Vagina (tissue), 2 donors: Measurements from ENCODE around the gene AKT1S1. TPM values are rescaled to one million over a fixed set of nuclear protein-coding genes. Genes with fewer than 3 reads are reported as not detected.

ENCODE experiments used
- DNase-seq, 2 donors: peaks; one replicate each; pipeline ENCODE4 v3.0.0-alpha.2; 2017; ENCODE audit errors: extremely low spot score in 2 of 2
- H3K27ac ChIP-seq: fragments of 200-600 bp; sonication (generic); one replicate; pipeline ENCODE4 v1.5.1; 2019
- H3K27me3 ChIP-seq: fragments of 200-600 bp; sonication (generic); one replicate; pipeline ENCODE4 v1.5.1; 2019
- H3K36me3 ChIP-seq, 2 donors: fragments of 200-600 bp; sonication (generic); one replicate each; pipeline ENCODE4 v1.5.1; 2017 to 2019
- H3K4me1 ChIP-seq: fragments of 200-600 bp; sonication (generic); one replicate; pipeline ENCODE4 v1.5.1; 2019
- H3K4me3 ChIP-seq, 2 donors: fragments of 200-600 bp; sonication (generic); 1 replicate in 1 of 2; 2 replicates in 1 of 2; pipeline ENCODE4 v1.5.1; 2016 to 2019
- H3K9me3 ChIP-seq: fragments of 200-600 bp; sonication (generic); one replicate; pipeline ENCODE4 v1.5.1; 2019
- POLR2A ChIP-seq, 2 donors: fragments of 450-650 bp; IDR thresholded peaks; one replicate each; pipeline ENCODE4 v1.6.1; 2017; ENCODE audit warnings: antibody characterized with exemption in 2 of 2, mild to moderate bottlenecking in 2 of 2, moderate library complexity in 2 of 2
- POLR2AphosphoS5 ChIP-seq, 2 donors: sonication (generic); formaldehyde crosslinking; IDR thresholded peaks; one replicate each; pipeline ENCODE4 v1.9.0; 2017; ENCODE audit warnings: antibody characterized with exemption in 2 of 2, mild to moderate bottlenecking in 2 of 2, low read depth in 1 of 2; ENCODE audit not compliant: insufficient read depth in 1 of 2
- intact Hi-C: fragments of 100-400 bp; cut with DNase I; formaldehyde crosslinking; loops from one replicate; pipeline ENCODE4 v1.15.1; 2023
- total RNA-seq: library from RNA; depleted of rRNA; stranded (reverse); fragments of >200 nt; gene quantifications from one replicate; pipeline ENCODE4 v1.2.3, GENCODE V29; 2016
- TF ChIP-seq, protein P1 (sequence below), 3 experiments: fragments of 450-650 bp in 2 of 3; fragments of 200-600 bp in 1 of 3; sonication (generic) in 1 of 3; IDR thresholded peaks; one replicate each; pipeline ENCODE4 v1.5.1; 2017 to 2019; ENCODE audit warnings: antibody characterized with exemption in 3 of 3, mild to moderate bottlenecking in 2 of 3, moderate library complexity in 2 of 3

AKT1S1 gene
- total RNA-seq, 1 donor from 2014 or later: 16.9 TPM

GRCh38 chr19:49831592-49831991 is 45.6 kb downstream of the AKT1S1 start:
- H3K4me3 ChIP-seq: no peak overlapping the region
- no peak for DNase-seq
- H3K36me3 ChIP-seq: peaks cover 3 to 66% of the 10 kb centered on the region in 2 donors
- H3K27me3 ChIP-seq: no peaks in the 10 kb centered on the region
- no peak overlapping the region for H3K27ac ChIP-seq
- H3K9me3 ChIP-seq: no peaks in the 10 kb centered on the region
- intact Hi-C loops: no loop called here
- H3K4me1 ChIP-seq: no peaks in the 10 kb centered on the region
- TF ChIP-seq POLR2A (IDR thresholded peaks at IDR 0.05) (no peak), POLR2AphosphoS5 (IDR thresholded peaks at IDR 0.05; ENCODE audit: insufficient read depth in 1 of 2, low read depth in 1 of 2) (no peak)
- TF ChIP-seq, protein P1, sequence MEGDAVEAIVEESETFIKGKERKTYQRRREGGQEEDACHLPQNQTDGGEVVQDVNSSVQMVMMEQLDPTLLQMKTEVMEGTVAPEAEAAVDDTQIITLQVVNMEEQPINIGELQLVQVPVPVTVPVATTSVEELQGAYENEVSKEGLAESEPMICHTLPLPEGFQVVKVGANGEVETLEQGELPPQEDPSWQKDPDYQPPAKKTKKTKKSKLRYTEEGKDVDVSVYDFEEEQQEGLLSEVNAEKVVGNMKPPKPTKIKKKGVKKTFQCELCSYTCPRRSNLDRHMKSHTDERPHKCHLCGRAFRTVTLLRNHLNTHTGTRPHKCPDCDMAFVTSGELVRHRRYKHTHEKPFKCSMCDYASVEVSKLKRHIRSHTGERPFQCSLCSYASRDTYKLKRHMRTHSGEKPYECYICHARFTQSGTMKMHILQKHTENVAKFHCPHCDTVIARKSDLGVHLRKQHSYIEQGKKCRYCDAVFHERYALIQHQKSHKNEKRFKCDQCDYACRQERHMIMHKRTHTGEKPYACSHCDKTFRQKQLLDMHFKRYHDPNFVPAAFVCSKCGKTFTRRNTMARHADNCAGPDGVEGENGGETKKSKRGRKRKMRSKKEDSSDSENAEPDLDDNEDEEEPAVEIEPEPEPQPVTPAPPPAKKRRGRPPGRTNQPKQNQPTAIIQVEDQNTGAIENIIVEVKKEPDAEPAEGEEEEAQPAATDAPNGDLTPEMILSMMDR (IDR thresholded peaks at IDR 0.05): no peak

DNA sequence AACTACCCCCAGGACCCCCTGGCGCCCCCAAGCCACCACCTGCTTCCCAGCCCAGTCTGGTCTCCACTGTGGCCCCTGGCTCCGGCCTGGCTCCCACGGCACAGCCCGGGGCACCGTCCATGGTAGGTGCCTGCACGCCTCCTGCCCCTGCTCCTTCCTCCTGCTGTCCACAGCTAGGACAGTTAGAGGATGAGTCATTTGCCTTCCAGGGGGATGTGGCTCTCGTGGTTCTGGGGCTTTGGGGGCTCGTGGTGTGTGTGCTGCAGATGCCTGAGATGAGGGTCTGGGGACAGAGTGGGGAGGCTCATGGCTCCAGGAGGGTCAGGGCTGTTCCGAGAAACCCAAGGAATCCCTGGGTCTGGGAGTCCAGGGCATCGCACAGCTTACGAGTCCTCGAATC is 46.4 kb downstream of the AKT1S1 start:
- Histone ChIP-seq H3K4me3 (no peak overlapping the region), H3K4me1 (no peaks in the 10 kb centered on the region), H3K9me3 (no peaks in the 10 kb centered on the region), H3K36me3 (peaks cover 3 to 58% of the 10 kb centered on the region in 2 donors), H3K27me3 (no peaks in the 10 kb centered on the region), H3K27ac (no peak overlapping the region)
- DNase-seq: no peak
- TF ChIP-seq, protein P1 (IDR thresholded peaks at IDR 0.05): no peak
- no peak for TF ChIP-seq POLR2A (IDR thresholded peaks at IDR 0.05)
- no peak for TF ChIP-seq POLR2AphosphoS5 (IDR thresholded peaks at IDR 0.05; ENCODE audit: insufficient read depth in 1 of 2, low read depth in 1 of 2)
- intact Hi-C loops: no loop called here

DNA sequence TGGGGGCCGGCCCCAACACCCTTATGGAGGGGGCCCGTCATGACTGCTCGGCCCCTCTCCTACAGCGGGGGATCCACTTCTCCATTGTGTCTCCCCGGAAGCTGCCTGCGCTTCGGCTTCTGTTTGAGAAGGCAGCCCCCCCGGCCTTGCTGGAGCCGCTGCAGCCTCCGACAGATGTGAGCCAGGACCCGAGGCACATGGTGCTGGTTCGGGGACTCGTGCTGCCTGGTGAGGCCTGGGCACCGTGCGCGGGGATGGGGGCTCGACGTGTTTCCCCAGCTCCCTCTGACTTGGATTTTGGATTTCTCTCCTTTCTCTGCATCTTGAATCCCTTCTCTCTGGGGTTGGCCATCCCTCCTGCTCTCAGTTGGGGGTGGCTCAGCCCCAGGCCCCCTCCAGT is 47.4 kb downstream of the AKT1S1 start:
- Histone ChIP-seq H3K27me3 (no peaks in the 10 kb centered on the region), H3K36me3 (peaks cover 3 to 48% of the 10 kb centered on the region in 2 donors), H3K4me3 (no peak overlapping the region), H3K27ac (no peak overlapping the region), H3K4me1 (no peaks in the 10 kb centered on the region), H3K9me3 (no peaks in the 10 kb centered on the region)
- intact Hi-C loops: no loop called here
- no peak for DNase-seq
- no peak for TF ChIP-seq POLR2A (IDR thresholded peaks at IDR 0.05)
- TF ChIP-seq POLR2AphosphoS5 (IDR thresholded peaks at IDR 0.05; ENCODE audit: insufficient read depth in 1 of 2, low read depth in 1 of 2): no peak
- TF ChIP-seq, protein P1 (IDR thresholded peaks at IDR 0.05): no peak

- no peaks in the 10 kb centered on the region for H3K9me3 ChIP-seq
- TF ChIP-seq POLR2A (IDR thresholded peaks at IDR 0.05) (no peak), POLR2AphosphoS5 (IDR thresholded peaks at IDR 0.05; ENCODE audit: insufficient read depth in 1 of 2, low read depth in 1 of 2) (no peak)
- TF ChIP-seq, protein P1 (IDR thresholded peaks at IDR 0.05): no peak
- intact Hi-C loops: no loop called here
- H3K4me3 ChIP-seq: no peak overlapping the region
- no peaks in the 10 kb centered on the region for H3K4me1 ChIP-seq
- peaks cover 3 to 42% of the 10 kb centered on the region in 2 donors for H3K36me3 ChIP-seq
- DNase-seq: no peak
- H3K27ac ChIP-seq: no peak overlapping the region
- H3K27me3 ChIP-seq: no peaks in the 10 kb centered on the region
Measured at GRCh38 chr19:49829200-49829599, 48.0 kb downstream of the AKT1S1 start.

GRCh38 chr19:49827034-49827433 is 50.1 kb downstream of the AKT1S1 start:
- TF ChIP-seq, protein P1 (IDR thresholded peaks at IDR 0.05): no peak
- TF ChIP-seq POLR2A (IDR thresholded peaks at IDR 0.05) (no peak), POLR2AphosphoS5 (IDR thresholded peaks at IDR 0.05; ENCODE audit: insufficient read depth in 1 of 2, low read depth in 1 of 2) (no peak)
- intact Hi-C loops: no loop called here
- Histone ChIP-seq H3K27me3 (no peaks in the 10 kb centered on the region), H3K9me3 (no peaks in the 10 kb centered on the region), H3K4me1 (no peaks in the 10 kb centered on the region), H3K36me3 (peaks cover 0 to 30% of the 10 kb centered on the region in 2 donors), H3K27ac (no peak overlapping the region), H3K4me3 (no peak overlapping the region)
- DNase-seq: no peak
